Smooth muscle cell of the brain vasculature (primary cell): ENCODE measurements around the gene WIPF2.

ENCODE experiments used
- DNase-seq: peaks from one replicate; pipeline ENCODE4 v3.0.0-alpha.2; 2012; ENCODE audit warnings: low read depth, low spot score

Gene WIPF2

GRCh38 chr17:40247926-40248495, 28.9 kb downstream of the WIPF2 start:
- no peak for DNase-seq

- no peak for DNase-seq
These were observed 29.4 kb downstream of the WIPF2 start for GRCh38 chr17:40248507-40248906.

GRCh38 chr17:40251576-40251975, 32.5 kb downstream of the WIPF2 start:
- peak; percentile 10 for DNase-seq

GRCh38 chr17:40253565-40253964, 34.5 kb downstream of the WIPF2 start:
- DNase-seq: no peak

GRCh38 chr17:40259505-40259904, 40.4 kb downstream of the WIPF2 start:
- DNase-seq: no peak

- DNase-seq: no peak
These were observed 41.4 kb downstream of the WIPF2 start for GRCh38 chr17:40260528-40260927.

- no peak for DNase-seq
These were observed 45.5 kb downstream of the WIPF2 start for GRCh38 chr17:40264458-40265185.

GRCh38 chr17:40265337-40265736, 46.2 kb downstream of the WIPF2 start:
- DNase-seq: no peak

- no peak for DNase-seq
These were observed 47.8 kb downstream of the WIPF2 start for GRCh38 chr17:40266882-40267281.

GRCh38 chr17:40268141-40268712, 49.1 kb downstream of the WIPF2 start:
- no peak for DNase-seq

- no peak for DNase-seq
These were observed 59.3 kb downstream of the WIPF2 start for GRCh38 chr17:40278414-40278813.

- DNase-seq: no peak
These were observed 60.3 kb downstream of the WIPF2 start for GRCh38 chr17:40279402-40279801.

- DNase-seq: no peak
These were observed 62.6 kb downstream of the WIPF2 start for GRCh38 chr17:40281663-40282062.

- DNase-seq: no peak
These were observed 64.6 kb downstream of the WIPF2 start for GRCh38 chr17:40283662-40284061.

GRCh38 chr17:40284085-40284713, 65.1 kb downstream of the WIPF2 start:
- no peak for DNase-seq

- no peak for DNase-seq
These were observed 67.4 kb downstream of the WIPF2 start for GRCh38 chr17:40286473-40286872.

GRCh38 chr17:40287159-40287493, 68.0 kb downstream of the WIPF2 start:
- DNase-seq: no peak

GRCh38 chr17:40287494-40288369, 68.6 kb downstream of the WIPF2 start, which contains the start of gene CDC6:
Gene CDC6, plus strand, starts transcription at chr17:40287879. Its CDS starts 1,542 bp downstream, at chr17:40289421.
- DNase-seq: peak; percentile 98

- DNase-seq: no peak
These were observed 71.7 kb downstream of the WIPF2 start for GRCh38 chr17:40290629-40291280.

- no peak for DNase-seq
These were observed 72.2 kb downstream of the WIPF2 start for GRCh38 chr17:40291281-40291664.

- DNase-seq: no peak
These were observed 74.3 kb downstream of the WIPF2 start for GRCh38 chr17:40293363-40293762.
